CD4-positive, alpha-beta T cell treated with Interleukin-17A for 1 hour (primary cell): ENCODE measurements around the gene STK36.

ENCODE experiments used
- DNase-seq: peaks from one replicate; pipeline ENCODE4 v3.0.0-alpha.2; 2020

The STK36 gene, protein sequence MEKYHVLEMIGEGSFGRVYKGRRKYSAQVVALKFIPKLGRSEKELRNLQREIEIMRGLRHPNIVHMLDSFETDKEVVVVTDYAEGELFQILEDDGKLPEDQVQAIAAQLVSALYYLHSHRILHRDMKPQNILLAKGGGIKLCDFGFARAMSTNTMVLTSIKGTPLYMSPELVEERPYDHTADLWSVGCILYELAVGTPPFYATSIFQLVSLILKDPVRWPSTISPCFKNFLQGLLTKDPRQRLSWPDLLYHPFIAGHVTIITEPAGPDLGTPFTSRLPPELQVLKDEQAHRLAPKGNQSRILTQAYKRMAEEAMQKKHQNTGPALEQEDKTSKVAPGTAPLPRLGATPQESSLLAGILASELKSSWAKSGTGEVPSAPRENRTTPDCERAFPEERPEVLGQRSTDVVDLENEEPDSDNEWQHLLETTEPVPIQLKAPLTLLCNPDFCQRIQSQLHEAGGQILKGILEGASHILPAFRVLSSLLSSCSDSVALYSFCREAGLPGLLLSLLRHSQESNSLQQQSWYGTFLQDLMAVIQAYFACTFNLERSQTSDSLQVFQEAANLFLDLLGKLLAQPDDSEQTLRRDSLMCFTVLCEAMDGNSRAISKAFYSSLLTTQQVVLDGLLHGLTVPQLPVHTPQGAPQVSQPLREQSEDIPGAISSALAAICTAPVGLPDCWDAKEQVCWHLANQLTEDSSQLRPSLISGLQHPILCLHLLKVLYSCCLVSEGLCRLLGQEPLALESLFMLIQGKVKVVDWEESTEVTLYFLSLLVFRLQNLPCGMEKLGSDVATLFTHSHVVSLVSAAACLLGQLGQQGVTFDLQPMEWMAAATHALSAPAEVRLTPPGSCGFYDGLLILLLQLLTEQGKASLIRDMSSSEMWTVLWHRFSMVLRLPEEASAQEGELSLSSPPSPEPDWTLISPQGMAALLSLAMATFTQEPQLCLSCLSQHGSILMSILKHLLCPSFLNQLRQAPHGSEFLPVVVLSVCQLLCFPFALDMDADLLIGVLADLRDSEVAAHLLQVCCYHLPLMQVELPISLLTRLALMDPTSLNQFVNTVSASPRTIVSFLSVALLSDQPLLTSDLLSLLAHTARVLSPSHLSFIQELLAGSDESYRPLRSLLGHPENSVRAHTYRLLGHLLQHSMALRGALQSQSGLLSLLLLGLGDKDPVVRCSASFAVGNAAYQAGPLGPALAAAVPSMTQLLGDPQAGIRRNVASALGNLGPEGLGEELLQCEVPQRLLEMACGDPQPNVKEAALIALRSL (N-terminal part only)

DNA sequence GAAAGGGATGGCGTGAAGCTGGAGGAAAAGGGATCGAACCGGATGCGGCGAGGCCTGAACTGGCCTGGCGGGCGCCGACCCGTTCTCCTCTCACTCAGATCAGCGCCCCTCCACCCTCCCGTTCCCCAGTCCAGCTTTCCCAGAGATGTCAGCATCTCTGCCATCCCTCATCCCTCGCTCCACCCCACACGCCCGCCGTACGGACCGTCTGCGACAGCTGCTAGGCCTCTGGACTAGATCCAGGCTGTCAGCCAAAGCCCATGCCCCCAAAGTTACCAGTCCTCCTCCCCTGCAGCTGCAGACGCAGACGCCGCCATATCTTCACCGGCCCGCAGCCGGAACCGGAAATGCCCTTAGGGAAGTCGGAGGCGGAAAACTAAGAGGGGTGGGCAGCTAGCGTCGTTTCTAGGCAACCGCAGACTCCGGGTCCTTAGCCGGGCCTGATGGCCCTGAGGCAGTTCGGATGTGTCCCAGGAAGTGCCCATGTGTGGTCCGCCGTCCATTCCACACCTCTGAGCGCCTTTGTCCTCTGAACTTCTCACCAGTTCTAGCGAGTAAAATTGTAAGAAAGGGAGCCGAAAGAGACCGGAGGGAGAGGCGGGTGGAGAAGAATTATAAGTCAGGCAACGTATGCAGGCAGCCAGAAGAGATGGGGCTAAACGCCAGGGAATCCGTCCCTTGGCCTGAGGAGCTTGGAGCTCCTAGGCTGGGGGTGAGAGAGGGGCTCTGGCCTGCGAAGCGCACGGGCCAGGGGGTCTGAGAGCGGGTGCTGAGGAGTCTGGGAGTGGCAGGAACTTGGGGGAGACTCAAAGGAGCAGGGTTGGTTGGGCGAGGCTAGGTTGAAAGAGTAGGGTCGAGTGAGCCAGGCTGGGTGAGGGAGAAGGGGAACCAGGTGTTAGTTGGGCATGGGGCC lies at the start of gene STK36, which contains the start of gene RNF25:
Gene STK36 (plus strand): TSS at position 433 of the 913 bp plus-strand sequence. CDS start 744 bp downstream, outside the sequence.
Gene RNF25 (minus strand): TSS at position 349 of the 913 bp plus-strand sequence. CDS start 32 bp downstream, at position 317.
- peak; percentile 85 for DNase-seq

DNA sequence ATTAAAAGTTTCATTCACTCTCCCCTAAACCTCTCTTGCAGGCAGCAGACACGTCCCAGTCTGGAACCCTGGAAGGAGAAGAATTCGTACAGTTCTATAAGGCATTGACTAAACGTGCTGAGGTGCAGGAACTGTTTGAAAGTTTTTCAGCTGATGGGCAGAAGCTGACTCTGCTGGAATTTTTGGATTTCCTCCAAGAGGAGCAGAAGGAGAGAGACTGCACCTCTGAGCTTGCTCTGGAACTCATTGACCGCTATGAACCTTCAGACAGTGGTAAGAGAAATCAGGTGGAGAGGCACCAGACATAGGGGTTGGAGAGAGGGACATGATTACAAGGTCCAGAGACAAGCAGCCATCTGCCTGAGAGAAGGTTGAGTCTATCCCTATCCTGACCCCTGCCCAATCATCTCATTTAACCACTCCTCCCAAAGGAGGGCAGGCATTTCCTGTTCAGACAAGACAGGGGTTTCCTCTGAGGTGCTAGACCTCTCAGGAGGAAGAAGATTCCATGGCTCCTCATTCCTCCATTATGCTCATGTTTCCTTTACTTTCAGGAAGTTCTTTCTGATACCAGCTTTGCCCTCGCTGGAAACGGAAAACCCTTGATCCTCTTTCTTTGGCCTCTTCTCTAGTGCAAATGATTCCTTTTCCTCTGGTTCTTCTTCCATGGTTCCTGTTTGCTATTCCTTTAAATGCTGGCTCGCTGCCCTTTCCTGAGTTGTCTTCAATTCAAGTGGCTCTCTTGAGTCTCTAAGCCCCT lies 49.1 kb upstream of the STK36 start:
- no peak for DNase-seq

DNA sequence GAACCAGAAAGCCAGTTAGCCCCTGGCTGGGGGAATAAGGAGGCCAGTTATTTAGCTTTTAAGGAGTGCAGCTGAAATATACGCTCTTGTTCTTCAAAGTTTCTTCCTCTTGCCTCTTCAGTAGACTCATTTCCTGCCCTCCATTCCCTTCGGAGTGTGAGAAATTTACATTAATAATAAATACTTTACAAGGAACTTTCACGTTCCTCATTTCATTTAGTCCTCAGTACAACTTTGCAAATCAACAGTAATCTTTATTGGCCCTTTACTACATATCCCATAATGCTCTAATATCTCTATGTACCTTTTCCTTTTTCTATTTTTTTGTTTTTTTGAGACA lies 48.5 kb upstream of the STK36 start:
- no peak for DNase-seq

DNA sequence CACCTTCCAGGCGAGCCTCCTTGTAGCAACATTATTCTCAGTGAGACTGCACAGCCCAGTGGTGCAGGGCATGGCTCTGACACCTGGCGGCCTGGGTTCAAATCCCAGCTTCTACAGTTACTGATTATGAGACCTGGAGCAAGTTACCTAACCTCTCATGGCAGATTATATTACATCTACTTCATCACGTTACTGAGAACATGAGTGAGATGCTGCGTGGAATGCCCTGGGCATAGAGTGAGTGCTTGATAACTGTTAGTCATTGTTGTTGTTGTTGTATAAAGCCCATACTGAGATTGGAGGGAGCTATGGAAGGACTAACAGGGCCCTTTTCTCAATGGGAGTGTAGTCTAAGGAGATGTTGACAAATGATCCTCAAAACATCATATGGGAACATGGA lies 45.5 kb upstream of the STK36 start:
- DNase-seq = no peak

DNA sequence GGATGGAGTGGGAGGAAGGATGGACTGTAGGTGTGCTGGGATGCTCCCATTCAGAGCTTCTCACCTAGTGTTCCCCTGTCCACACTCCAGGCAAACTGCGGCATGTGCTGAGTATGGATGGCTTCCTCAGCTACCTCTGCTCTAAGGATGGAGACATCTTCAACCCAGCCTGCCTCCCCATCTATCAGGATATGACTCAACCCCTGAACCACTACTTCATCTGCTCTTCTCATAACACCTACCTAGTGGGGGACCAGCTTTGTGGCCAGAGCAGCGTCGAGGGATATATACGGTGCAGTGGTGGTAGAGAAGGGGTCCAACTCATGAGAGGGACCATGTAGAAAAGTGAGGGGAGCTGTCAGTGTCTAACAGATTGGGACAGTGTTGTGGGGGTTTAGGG lies 43.9 kb upstream of the STK36 start:
- no peak for DNase-seq

DNA sequence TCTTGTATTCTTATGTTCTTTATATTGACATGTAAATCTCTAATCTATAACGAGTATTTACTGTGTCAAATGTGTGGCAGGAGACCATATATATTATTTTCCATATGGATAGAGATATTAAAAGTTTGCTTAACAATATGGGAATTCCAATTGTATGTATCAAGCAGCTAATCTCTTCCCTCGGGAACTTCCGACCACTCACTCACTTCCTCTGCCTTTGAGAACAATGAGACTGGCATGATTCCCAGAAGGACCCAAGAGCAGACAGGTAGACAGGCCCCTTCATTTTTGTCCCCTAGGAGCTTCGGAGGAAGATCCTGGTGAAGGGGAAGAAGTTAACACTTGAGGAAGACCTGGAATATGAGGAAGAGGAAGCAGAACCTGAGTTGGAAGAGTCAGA lies 40.0 kb upstream of the STK36 start:
- DNase-seq = no peak

DNA sequence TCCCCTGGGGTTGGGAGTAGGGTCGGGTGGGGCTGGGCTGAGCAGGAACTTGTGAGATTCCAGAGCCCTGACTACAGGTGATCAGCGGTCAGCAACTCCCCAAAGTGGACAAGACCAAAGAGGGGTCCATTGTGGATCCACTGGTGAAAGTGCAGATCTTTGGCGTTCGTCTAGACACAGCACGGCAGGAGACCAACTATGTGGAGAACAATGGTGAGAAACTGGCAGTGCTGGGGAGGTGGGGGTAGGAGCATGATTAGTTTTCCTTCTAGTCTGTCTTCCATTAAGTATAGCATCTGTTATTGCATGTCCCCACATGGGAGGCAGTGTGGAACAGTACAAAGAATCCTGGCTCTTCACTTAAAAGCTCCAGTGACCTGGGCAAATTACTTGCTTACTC lies 36.2 kb upstream of the STK36 start:
- no peak for DNase-seq

DNA sequence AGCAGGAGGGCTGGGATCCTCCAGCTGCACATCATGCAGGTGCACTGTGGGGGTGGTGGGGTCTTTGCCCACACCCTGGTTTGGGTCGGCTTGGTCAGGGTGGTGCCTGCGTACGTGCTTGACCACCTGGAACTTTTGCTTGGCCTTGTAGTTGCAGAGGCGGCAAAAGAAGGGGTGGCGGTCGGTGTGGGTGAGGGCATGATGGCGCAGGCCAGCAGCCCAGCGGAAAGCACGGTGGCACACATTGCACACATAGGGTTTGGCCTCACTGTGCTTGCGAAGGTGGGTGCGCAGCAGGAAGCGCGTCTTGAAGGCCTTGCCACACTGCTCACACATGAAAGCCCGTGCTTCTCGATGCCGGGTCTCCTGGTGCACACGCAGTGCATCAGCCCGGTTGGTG lies 33.5 kb upstream of the STK36 start:
- no peak for DNase-seq

DNA sequence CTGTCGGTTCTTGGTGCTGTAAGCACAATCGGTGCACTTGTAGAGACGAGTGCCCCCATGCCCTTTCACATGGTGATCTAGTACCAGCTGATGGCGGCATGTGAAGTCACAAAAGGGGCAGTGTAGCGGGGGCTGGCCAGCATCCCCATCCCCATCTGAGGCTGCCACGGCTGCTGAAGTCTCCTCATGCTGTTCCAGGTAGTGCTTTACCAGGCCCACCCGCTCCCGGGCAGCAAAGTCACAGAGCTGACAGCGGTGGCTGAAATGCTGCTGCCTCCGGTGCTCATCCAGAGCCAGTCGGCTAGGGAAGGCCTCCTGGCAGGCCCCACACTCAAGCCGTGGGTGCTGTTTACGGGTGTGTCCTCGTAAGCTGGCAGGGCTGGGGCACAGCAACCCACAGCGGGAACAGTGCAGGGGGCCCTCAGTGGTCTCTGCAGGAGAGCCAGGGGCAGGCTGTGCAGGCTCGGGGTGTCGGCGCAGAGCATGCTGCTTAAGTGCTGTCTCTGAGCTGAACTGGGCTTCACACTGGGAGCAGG lies 29.7 kb upstream of the STK36 start:
- no peak for DNase-seq

DNA sequence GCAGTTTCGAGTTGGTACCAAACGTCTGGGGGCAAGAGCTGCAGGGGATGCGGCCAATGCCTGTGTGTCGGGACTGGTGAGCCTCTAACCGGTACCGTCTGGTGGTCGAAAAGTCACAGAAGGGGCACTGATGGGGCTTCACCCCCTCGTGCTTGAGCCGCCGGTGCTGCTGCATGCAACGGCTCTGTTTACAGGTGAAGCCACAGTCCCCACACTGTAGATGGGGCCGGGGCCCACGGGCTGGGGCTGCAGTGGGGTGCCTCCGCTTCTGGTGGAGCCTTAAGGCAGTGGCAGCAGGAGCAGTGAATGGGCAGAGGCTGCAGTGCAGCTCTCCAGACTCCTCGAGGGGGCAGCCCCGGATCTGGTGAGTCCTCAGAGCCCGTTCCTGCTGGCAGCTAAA lies 29.1 kb upstream of the STK36 start:
- DNase-seq = no peak

DNA sequence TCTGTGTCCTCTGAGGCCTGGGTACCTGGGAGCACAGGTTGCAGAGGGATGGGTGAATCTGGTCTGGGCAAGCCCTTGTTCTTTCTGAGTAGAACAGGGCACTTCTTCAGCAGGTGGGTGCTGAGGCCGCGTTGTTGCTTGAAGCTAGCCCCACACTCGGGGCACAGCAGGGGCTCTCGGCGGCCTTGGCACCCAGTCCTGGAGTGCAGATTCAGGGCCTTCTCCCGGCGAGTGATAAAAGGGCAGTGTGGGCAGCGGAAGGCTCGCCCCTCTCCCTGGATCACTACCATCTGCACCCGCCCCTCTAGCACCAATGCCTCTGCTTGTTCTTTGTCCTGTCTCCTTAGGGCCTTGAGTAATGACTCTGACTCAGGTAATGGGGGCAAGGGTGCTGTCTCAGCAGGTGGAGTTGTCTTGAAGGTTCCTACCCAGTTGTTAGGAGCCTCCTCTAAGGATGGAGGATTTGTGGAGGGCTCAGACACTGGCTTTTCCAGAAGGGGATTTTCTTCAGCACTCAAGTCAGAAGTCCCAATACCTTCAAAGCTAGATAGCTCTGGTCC lies 28.1 kb upstream of the STK36 start:
- no peak for DNase-seq

DNA sequence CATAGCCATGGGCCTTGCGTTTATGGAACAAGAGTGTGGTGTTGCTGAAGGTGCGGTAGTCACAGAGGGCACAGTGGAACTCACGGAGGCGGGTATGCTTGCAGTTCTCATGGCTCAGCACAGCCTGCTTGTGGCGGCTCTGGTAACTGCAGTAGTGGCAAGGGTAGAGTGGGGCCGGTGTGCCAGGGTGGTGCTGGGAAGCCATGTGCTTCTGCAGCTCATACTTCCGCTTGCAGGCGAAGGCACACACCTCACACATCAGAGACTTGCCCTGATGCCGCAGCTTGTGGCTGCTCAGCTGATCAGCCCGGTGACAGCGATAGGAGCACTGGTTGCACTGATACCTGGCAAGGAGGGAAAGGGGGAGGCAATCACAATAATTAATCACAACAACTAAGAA lies 27.2 kb upstream of the STK36 start:
- DNase-seq = no peak

DNA sequence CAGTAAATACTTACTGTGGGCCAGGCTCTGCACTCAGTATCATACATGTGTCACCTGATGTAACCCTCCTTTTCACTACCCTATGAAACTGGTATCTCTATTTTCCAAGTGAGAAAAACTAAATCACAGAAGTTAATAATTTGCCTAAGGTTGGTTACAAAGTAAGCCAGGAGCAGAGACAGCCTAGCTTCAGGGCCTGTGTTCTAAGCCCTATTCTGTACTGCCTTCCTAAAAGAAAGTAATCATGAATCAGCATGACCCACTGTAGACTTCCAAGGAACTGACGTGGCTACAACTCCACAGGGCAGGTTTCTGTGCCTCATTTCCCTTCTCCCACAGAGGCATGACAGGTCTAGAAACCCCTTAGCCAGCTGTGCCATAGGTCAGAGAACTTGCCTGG lies 26.8 kb upstream of the STK36 start:
- DNase-seq = no peak

DNA sequence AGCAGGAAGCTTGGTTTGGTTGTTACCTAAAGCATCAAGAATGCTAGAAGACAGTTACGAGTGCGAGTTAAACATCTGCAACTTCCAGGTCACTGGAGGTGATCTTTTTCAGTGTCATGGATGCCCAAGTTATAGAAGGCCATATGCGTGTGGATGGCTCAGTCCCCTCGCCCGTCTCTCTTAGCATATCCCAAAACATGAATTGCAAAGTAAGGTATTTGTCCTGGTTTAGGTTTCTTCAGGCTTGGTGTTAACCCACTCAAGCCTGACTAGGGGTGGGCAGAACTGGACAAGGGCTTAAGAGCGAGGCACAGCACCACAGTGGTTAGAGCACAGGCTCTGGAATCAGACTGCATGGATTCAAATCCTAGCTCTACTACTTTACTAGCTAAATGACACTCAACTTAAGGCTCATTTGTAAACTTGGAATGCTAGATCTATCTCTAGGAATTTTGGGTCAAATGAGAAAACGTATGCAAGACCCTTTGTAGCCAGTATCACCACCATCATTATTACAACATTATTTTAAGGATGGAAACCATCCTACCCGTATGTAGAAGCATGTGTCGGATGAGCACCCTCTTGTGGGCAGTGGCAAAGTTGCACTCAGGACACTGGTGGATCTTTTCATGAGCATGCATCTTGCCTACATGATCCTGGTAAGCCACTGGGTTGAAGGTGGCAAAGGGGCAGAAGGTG lies 23.6 kb upstream of the STK36 start:
- DNase-seq = peak; percentile 66

DNA sequence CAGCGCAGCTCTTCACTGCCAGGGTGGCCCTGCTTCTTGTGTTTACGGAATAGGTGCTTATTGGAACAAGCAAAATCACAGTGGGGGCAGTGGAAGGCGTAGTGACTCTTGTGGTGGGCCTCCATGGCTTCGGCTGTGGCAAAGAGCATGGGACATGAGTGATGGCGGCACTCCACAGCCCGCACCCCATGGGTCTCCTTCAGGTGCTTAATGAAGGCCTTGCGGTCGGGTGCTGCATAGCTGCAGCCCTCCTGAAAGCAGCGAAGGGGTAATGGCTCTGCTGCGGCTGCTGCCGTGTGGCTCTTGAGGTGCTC lies 23.1 kb upstream of the STK36 start:
- DNase-seq = no peak

DNA sequence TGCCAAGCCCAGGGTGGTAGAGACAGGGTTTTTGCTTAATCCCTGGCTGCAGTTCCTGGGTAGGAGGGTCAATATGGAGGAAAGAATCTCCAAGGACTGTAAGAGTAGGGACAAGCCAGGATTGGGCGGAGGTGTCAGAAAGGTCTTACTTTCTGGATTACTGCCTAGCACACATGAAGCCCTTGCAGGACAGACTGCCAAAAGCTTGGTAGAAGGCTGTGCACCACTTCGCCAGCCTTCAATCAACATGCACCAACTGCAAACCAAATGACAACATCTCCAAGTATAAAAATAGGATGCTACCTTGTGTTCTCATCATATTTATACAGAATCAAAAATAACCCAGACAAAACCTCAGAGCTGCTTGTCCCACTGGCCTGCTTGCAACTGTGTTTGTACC lies 16.1 kb upstream of the STK36 start:
- DNase-seq = no peak

DNA sequence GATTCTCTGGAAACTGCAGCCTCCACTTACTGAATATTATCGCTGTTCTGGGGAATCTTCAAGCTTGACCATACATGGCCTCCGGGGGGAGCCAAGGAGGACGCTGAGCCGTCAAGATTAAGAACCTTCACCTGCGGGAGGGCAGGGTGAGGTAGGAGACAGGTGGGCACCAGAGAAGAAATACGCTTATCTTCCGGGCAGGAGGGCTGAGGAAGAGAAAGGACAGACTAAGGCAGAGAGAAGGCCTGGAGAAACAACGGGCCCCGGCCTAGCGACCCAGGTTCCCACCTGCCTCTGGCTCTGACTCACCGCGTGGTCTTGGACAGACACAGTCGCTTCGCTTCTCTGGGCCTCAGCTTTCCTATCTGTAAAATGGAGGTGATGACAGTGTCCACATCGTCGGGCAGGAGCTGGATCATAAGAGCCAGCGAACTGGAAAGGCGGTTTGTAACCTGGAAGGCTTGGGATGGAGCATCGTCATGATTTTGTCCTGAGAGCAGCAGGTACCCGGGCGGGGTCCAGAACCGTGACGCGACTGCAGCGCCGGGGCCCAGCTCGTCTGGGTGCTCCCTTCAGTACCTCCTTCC lies 13.1 kb upstream of the STK36 start:
- DNase-seq = peak; percentile 49

DNA sequence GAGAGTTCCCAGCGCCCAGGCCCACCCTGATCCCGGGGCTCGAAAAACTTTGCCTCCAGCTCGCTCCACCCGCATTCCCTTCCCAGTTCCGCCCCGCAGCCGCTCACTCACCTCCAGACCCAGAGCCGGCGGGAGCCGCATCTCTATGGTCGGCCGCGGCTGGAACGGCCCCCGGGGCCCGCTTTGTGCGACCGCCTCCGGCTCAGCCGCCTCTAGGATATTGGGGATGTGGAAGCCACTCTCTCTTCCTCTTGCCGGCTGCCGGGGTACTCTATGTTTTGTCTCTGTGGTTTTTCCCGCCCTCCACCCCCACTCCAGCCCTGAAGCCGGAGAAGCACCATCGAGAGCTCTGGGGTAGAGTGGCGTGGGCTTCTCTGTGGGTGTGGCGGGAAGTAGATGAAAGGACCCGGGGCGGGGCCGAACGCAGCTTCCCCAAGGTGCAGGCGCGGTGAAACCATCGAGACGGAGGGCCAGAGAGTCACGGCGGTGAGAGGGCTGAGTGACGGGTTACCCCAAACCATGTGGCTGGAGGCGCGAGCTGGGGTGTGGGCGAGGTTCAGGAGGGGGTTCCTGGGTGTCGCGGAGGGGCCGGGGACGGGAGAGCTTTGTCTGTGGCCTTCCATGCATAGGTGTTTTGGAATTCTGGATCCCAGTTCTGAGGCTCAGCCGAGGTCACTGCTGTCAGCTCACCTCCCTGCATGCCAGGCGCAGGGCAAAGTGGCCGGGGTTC lies 12.5 kb upstream of the STK36 start, which contains the start of the genes BCS1L and ZNF142:
Gene BCS1L (plus strand): TSS at position 426 of the 730 bp plus-strand sequence. CDS start 1,305 bp downstream, outside the sequence.
Gene ZNF142 (minus strand): TSS at position 366 of the 730 bp plus-strand sequence. CDS start 3,194 bp downstream, outside the sequence.
- DNase-seq = peak; percentile 94

DNA sequence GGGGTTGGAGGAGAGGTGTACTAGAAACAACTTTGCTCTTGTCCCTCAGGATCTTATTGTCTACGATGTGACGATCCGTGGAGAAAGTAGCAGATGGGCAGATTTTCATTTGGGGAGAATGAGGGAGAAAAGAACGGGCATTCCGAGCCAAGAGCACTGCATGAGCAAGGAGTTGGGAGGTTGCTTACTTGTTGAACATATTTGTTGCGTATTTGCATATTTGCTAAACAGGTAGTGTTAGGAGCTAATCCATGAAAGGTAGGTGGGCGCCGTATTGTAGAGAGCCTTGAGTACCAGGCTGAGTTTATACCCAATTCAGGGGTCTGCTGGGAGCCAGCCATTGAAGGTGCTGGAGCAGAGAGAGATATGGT lies 11.9 kb upstream of the STK36 start:
- DNase-seq = no peak
